ENCODE data around the gene VPS36. TPM values are rescaled to one million over a fixed set of nuclear protein-coding genes. Genes with fewer than 3 reads are reported as not detected.

The VPS36 gene
- total and polyA plus RNA-seq, 2 of the 8 experiments (the other 6 are each of a cell fraction or from before 2014, with no cell fraction given), result 14.1 to 19.8 TPM

DNA sequence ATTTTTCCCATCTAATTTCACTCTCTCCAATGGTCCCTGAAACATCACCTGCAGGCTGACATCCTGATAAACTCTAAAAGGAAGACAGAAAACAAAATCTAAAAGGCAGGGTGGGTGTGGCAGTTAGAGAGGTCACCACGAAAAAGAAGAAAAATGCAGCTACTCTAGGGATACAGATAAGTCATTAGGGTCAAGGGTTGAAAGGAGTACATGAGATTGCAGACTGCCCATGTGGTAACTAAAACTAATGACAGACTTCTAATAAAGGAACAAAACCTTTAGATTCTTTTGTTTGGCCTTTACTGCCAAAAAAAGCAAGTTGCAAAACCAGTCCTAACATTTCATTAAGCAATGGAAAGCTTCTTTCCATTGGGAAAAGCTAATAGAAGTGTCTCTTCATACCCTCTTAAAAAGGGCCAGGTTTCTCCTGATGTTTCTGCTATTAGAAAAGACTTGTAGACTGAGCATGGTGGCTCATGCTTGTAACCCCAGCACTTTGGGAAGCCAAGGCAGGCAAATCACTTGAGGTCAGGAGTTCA lies 75.5 kb downstream of the VPS36 start:
- Histone ChIP-seq H3K4me1 (replicated peaks in 1 of 4; ENCODE audit: control insufficient read depth in 3 of 4, insufficient read depth in 4 of 4, low read length in 3 of 4) (peaks cover 0 to 3% (median 0%) of the 10 kb centered on the region in 4 experiments; a peak in 1 of 7 replicates), H3K9me3 (ENCODE audit: insufficient read depth in 2 of 2, low read depth in 1 of 2, low read length in 1 of 2) (no peaks in the 10 kb centered on the region), H2BK15ac (ENCODE audit: low read length) (no peak overlapping the region), H3K23ac (ENCODE audit: insufficient read length) (no peak overlapping the region), H2BK120ac (replicated peaks; ENCODE audit: low read depth, low read length) (no peak overlapping the region), H3K27me3 (replicated peaks in 1 of 4; ENCODE audit: control insufficient read depth in 3 of 4, extremely low read depth in 1 of 4, insufficient read depth in 3 of 4, low read length in 3 of 4) (no peaks in the 10 kb centered on the region), H3K56ac (replicated peaks; ENCODE audit: insufficient read length, low read depth, low read length) (no peak overlapping the region), H3K27ac (ENCODE audit: low read depth, low read length) (no peak overlapping the region), H3K23me2 (ENCODE audit: low read depth, low read length) (no peaks in the 10 kb centered on the region; the same call in 1 of the 2 replicates), H4K20me1 (replicated peaks in 1 of 2; ENCODE audit: control insufficient read depth in 1 of 2, insufficient read depth in 2 of 2, low read length in 2 of 2) (no peaks in the 10 kb centered on the region), H3K4me2 (ENCODE audit: insufficient read depth in 1 of 2, low read depth in 2 of 2, low read length in 2 of 2) (no peak overlapping the region), H3K4ac (replicated peaks; ENCODE audit: insufficient read length, low read depth, low read length) (no peak overlapping the region), H3K14ac (ENCODE audit: insufficient read length) (no peak overlapping the region), H3K79me1 (ENCODE audit: low read depth, low read length) (no peaks in the 10 kb centered on the region), H2AFZ (ENCODE audit: low read length) (no peak overlapping the region), H2BK12ac (ENCODE audit: low read depth, low read length) (no peak overlapping the region), H3K18ac (ENCODE audit: extremely low read depth, low read length) (no peak overlapping the region), H4K8ac (ENCODE audit: extremely low read depth, insufficient read depth, low read length) (no peak overlapping the region), H4K5ac (ENCODE audit: insufficient read length, low read depth, low read length) (no peak overlapping the region), H3K36me3 (ENCODE audit: control insufficient read depth in 2 of 4, insufficient read depth in 4 of 4, low read length in 3 of 4) (no peaks in the 10 kb centered on the region), H3K9ac (replicated peaks in 1 of 4; ENCODE audit: extremely low read depth in 1 of 4, low read depth in 3 of 4, low read length in 3 of 4) (no peak overlapping the region), H3K79me2 (ENCODE audit: control insufficient read depth in 1 of 2, insufficient read depth in 2 of 2, low read length in 2 of 2) (no peaks in the 10 kb centered on the region), H2AK5ac (ENCODE audit: low read depth, low read length) (no peak overlapping the region), H2BK5ac (ENCODE audit: low read depth, low read length) (no peak overlapping the region), H2BK20ac (ENCODE audit: low read length) (no peak overlapping the region), H4K91ac (replicated peaks; ENCODE audit: insufficient read length, low read length) (no peak overlapping the region), H3K4me3 (ENCODE audit: extremely low read depth in 1 of 4, insufficient read depth in 2 of 4, low read depth in 3 of 4, low read length in 4 of 4) (no peak overlapping the region)
- POLR2A ChIA-PET (ENCODE audit: partially characterized antibody), result no interaction called here
- no peak for FAIRE-seq
- DNase-seq (ENCODE audit: low read depth in 1 of 2, low spot score in 2 of 2), result no peak
- no peak for TF ChIP-seq EP300 (IDR thresholded peaks at IDR 0.05; ENCODE audit: borderline replicate concordance in 1 of 2, low read depth in 2 of 2, low read length in 2 of 2)
- TF ChIP-seq, protein P1, sequence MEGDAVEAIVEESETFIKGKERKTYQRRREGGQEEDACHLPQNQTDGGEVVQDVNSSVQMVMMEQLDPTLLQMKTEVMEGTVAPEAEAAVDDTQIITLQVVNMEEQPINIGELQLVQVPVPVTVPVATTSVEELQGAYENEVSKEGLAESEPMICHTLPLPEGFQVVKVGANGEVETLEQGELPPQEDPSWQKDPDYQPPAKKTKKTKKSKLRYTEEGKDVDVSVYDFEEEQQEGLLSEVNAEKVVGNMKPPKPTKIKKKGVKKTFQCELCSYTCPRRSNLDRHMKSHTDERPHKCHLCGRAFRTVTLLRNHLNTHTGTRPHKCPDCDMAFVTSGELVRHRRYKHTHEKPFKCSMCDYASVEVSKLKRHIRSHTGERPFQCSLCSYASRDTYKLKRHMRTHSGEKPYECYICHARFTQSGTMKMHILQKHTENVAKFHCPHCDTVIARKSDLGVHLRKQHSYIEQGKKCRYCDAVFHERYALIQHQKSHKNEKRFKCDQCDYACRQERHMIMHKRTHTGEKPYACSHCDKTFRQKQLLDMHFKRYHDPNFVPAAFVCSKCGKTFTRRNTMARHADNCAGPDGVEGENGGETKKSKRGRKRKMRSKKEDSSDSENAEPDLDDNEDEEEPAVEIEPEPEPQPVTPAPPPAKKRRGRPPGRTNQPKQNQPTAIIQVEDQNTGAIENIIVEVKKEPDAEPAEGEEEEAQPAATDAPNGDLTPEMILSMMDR (IDR thresholded peaks at IDR 0.05; ENCODE audit: control extremely low read depth in 1 of 3, insufficient read depth in 1 of 3, low read depth in 1 of 3, low read length in 3 of 3), result no peak
- TF ChIP-seq SIN3A (conservative IDR thresholded peaks at IDR 0.05 in 1 of 2, IDR thresholded peaks at IDR 0.05 in 1 of 2; ENCODE audit: low read depth in 1 of 2, low read length in 2 of 2), result no peak
- no peak for TF ChIP-seq HDAC6 (IDR thresholded peaks at IDR 0.05; ENCODE audit: low read depth, low read length)
- TF ChIP-seq KDM5A (IDR thresholded peaks at IDR 0.05; ENCODE audit: low read length), result no peak
- no peak for TF ChIP-seq SP4 (IDR thresholded peaks at IDR 0.05; ENCODE audit: low read length)
- TF ChIP-seq TAF7 (optimal IDR thresholded peaks at IDR 0.05; ENCODE audit: borderline replicate concordance, low read depth, low read length), result no peak
- CTCF ChIA-PET (ENCODE audit: partially characterized antibody), result interaction anchor here (1.4 kb wide), 1 partner anchor 24 kb away, joined by 3 read pairs; no protein-coding TSS in a partner anchor
- WGBS, 2 experiments (ENCODE audit: extremely low coverage in 1 of 2, insufficient coverage in 1 of 2, insufficient read length in 1 of 2, insufficient replicate concordance in 2 of 2, low coverage in 1 of 2, low lambda C conversion rate in 2 of 2, missing lambda C conversion rate in 1 of 2), result 73% methylated on average over 1 of the region's 1 CpG; no CpG with 5 or more reads in 1 of the 2 experiments

All from H1 (cell line).